ENCODE data around the gene FOXP2.

FOXP2 gene

GRCh38 chr7:114417290-114417689 lies 2.7 kb downstream of the FOXP2 start:
- no peak for TF ChIP-seq CTCF (conservative IDR thresholded peaks at IDR 0.05; ENCODE audit: low read length)
- no peak for TF ChIP-seq EZH2phosphoT487 (IDR thresholded peaks at IDR 0.05; ENCODE audit: borderline replicate concordance)

GRCh38 chr7:114418117-114418516 lies 3.5 kb downstream of the FOXP2 start:
- Histone ChIP-seq H3K4me2 (ENCODE audit: low read depth, low read length, poor library complexity, severe bottlenecking) (no peak overlapping the region), H3K27me3 (ENCODE audit: insufficient read depth, low read length, poor library complexity, severe bottlenecking) (peaks cover 10% of the 10 kb centered on the region)

More at GRCh38 chr7:114417290-114417689, 2.7 kb downstream of the FOXP2 start:
- H3K36me3 ChIP-seq (ENCODE audit: insufficient read depth, low read length): no peaks in the 10 kb centered on the region
- no peak overlapping the region for H2AFZ ChIP-seq (ENCODE audit: low read length)
- H3K9me3 ChIP-seq (ENCODE audit: insufficient read depth, low read depth, low read length): no peaks in the 10 kb centered on the region
- no peak overlapping the region for H3K4me3 ChIP-seq (ENCODE audit: low read length, poor library complexity, severe bottlenecking)
- no peaks in the 10 kb centered on the region for H4K20me1 ChIP-seq (ENCODE audit: insufficient read depth, low read length, poor library complexity, severe bottlenecking)
- no peak overlapping the region for H3K4me2 ChIP-seq (ENCODE audit: low read depth, low read length, poor library complexity, severe bottlenecking)
- no peak overlapping the region for H3K9ac ChIP-seq (ENCODE audit: low read depth, low read length, poor library complexity, severe bottlenecking)
- H3K27me3 ChIP-seq (ENCODE audit: insufficient read depth, low read length, poor library complexity, severe bottlenecking): peaks cover 14% of the 10 kb centered on the region
- no peaks in the 10 kb centered on the region for H3K4me1 ChIP-seq (ENCODE audit: insufficient read depth, low read length, poor library complexity, severe bottlenecking)
- no peaks in the 10 kb centered on the region for H3F3A ChIP-seq (ENCODE audit: low read depth)
- no peaks in the 10 kb centered on the region for H3K79me2 ChIP-seq (ENCODE audit: insufficient read depth, low read length)
- H3K9me2 ChIP-seq (replicated peaks; ENCODE audit: low read depth, low read length): no peaks in the 10 kb centered on the region

GRCh38 chr7:114419441-114420272 lies 5.0 kb downstream of the FOXP2 start:
- Histone ChIP-seq H3K4me2 (ENCODE audit: low read depth, low read length, poor library complexity, severe bottlenecking) (no peak overlapping the region), H3K79me2 (ENCODE audit: insufficient read depth, low read length) (no peaks in the 10 kb centered on the region), H3K4me3 (ENCODE audit: low read length, poor library complexity, severe bottlenecking) (no peak overlapping the region), H4K20me1 (ENCODE audit: insufficient read depth, low read length, poor library complexity, severe bottlenecking) (no peaks in the 10 kb centered on the region), H3K27me3 (ENCODE audit: insufficient read depth, low read length, poor library complexity, severe bottlenecking) (peaks cover 10% of the 10 kb centered on the region), H3K4me1 (ENCODE audit: insufficient read depth, low read length, poor library complexity, severe bottlenecking) (no peaks in the 10 kb centered on the region), H3K9me3 (ENCODE audit: insufficient read depth, low read depth, low read length) (no peaks in the 10 kb centered on the region), H3F3A (ENCODE audit: low read depth) (no peaks in the 10 kb centered on the region), H2AFZ (ENCODE audit: low read length) (no peak overlapping the region), H3K9me2 (replicated peaks; ENCODE audit: low read depth, low read length) (no peaks in the 10 kb centered on the region), H3K9ac (ENCODE audit: low read depth, low read length, poor library complexity, severe bottlenecking) (no peak overlapping the region), H3K36me3 (ENCODE audit: insufficient read depth, low read length) (no peaks in the 10 kb centered on the region)
- TF ChIP-seq CTCF (conservative IDR thresholded peaks at IDR 0.05; ENCODE audit: low read length): no peak
- no peak for TF ChIP-seq EZH2phosphoT487 (IDR thresholded peaks at IDR 0.05; ENCODE audit: borderline replicate concordance)

More at GRCh38 chr7:114418117-114418516, 3.5 kb downstream of the FOXP2 start:
- H3K4me3 ChIP-seq (ENCODE audit: low read length, poor library complexity, severe bottlenecking): no peak overlapping the region
- no peaks in the 10 kb centered on the region for H3K4me1 ChIP-seq (ENCODE audit: insufficient read depth, low read length, poor library complexity, severe bottlenecking)
- H3K9me2 ChIP-seq (replicated peaks; ENCODE audit: low read depth, low read length): no peaks in the 10 kb centered on the region
- TF ChIP-seq EZH2phosphoT487 (IDR thresholded peaks at IDR 0.05; ENCODE audit: borderline replicate concordance) (no peak), CTCF (conservative IDR thresholded peaks at IDR 0.05; ENCODE audit: low read length) (no peak)
- H3K79me2 ChIP-seq (ENCODE audit: insufficient read depth, low read length): no peaks in the 10 kb centered on the region
- H3F3A ChIP-seq (ENCODE audit: low read depth): no peaks in the 10 kb centered on the region
- no peak overlapping the region for H2AFZ ChIP-seq (ENCODE audit: low read length)
- no peak overlapping the region for H3K9ac ChIP-seq (ENCODE audit: low read depth, low read length, poor library complexity, severe bottlenecking)
- H3K9me3 ChIP-seq (ENCODE audit: insufficient read depth, low read depth, low read length): no peaks in the 10 kb centered on the region
- no peaks in the 10 kb centered on the region for H4K20me1 ChIP-seq (ENCODE audit: insufficient read depth, low read length, poor library complexity, severe bottlenecking)
- H3K36me3 ChIP-seq (ENCODE audit: insufficient read depth, low read length): no peaks in the 10 kb centered on the region

All from Loucy (cell line).